ENCODE measurements around the gene ADARB1. TPM values are rescaled to one million over a fixed set of nuclear protein-coding genes. Genes with fewer than 3 reads are reported as not detected.

ADARB1 gene
- total RNA-seq, 2 experiments from 2014 or later: 6.6 to 20.5 TPM

GRCh38 chr21:45035477-45035848, 38.9 kb upstream of the ADARB1 start:
- no peaks in the 10 kb centered on the region for H3K36me3 ChIP-seq (ENCODE audit: insufficient read depth, low read length)
- no peak overlapping the region for H3K4me2 ChIP-seq (ENCODE audit: low read length)
- BruUV-seq (replicated peaks): no TSS peak
- no peak overlapping the region for H3K27ac ChIP-seq (ENCODE audit: low read depth, low read length, poor library complexity, severe bottlenecking)
- CTCF ChIA-PET (ENCODE audit: unreplicated experiment): no interaction called here
- TF ChIP-seq EZH2phosphoT487 (IDR thresholded peaks at IDR 0.05; ENCODE audit: borderline replicate concordance, low read depth, low read length): no peak
- no peak for TF ChIP-seq CTCF (conservative IDR thresholded peaks at IDR 0.05; ENCODE audit: low read length)
- H3K9me3 ChIP-seq (ENCODE audit: low read length): peaks cover 10% of the 10 kb centered on the region; the same call in 1 of the 2 replicates
- intact Hi-C loops (cut with micrococcal nuclease; ENCODE audit: unreplicated experiment): no loop called here
- no peaks in the 10 kb centered on the region for H3K9me2 ChIP-seq (ENCODE audit: insufficient read depth, low read length)
- no peak overlapping the region for H2AFZ ChIP-seq (ENCODE audit: low read length)
- POLR2A ChIA-PET: no interaction called here
- no peaks in the 10 kb centered on the region for H4K20me1 ChIP-seq (ENCODE audit: insufficient read depth, low read length)
- no peak overlapping the region for H3K4me3 ChIP-seq (ENCODE audit: low read depth, low read length, poor library complexity, severe bottlenecking)
- H3K4me1 ChIP-seq (ENCODE audit: insufficient read depth, low read length, poor library complexity, severe bottlenecking): no peaks in the 10 kb centered on the region
- no peak for DNase-seq (ENCODE audit: low spot score)
- H3K79me2 ChIP-seq (ENCODE audit: insufficient read depth, low read depth, low read length): no peaks in the 10 kb centered on the region

GRCh38 chr21:45036630-45037029, 37.8 kb upstream of the ADARB1 start:
- Histone ChIP-seq H3K9me3 (ENCODE audit: low read length) (peaks cover 10% of the 10 kb centered on the region; the same call in 1 of the 2 replicates), H3K4me3 (ENCODE audit: low read depth, low read length, poor library complexity, severe bottlenecking) (no peak overlapping the region), H3K79me2 (ENCODE audit: insufficient read depth, low read depth, low read length) (no peaks in the 10 kb centered on the region), H3K36me3 (ENCODE audit: insufficient read depth, low read length) (no peaks in the 10 kb centered on the region), H3K4me2 (ENCODE audit: low read length) (no peak overlapping the region), H3K27ac (ENCODE audit: low read depth, low read length, poor library complexity, severe bottlenecking) (no peak overlapping the region), H3K4me1 (ENCODE audit: insufficient read depth, low read length, poor library complexity, severe bottlenecking) (no peaks in the 10 kb centered on the region), H4K20me1 (ENCODE audit: insufficient read depth, low read length) (no peaks in the 10 kb centered on the region), H2AFZ (ENCODE audit: low read length) (no peak overlapping the region), H3K9me2 (ENCODE audit: insufficient read depth, low read length) (no peaks in the 10 kb centered on the region)
- ChIA-PET POLR2A (no interaction called here), CTCF (ENCODE audit: unreplicated experiment) (no interaction called here)
- intact Hi-C loops (cut with micrococcal nuclease; ENCODE audit: unreplicated experiment): no loop called here
- peak; percentile 6 for DNase-seq (ENCODE audit: low spot score)
- BruUV-seq (replicated peaks): no TSS peak
- TF ChIP-seq EZH2phosphoT487 (IDR thresholded peaks at IDR 0.05; ENCODE audit: borderline replicate concordance, low read depth, low read length): no peak

GRCh38 chr21:45037986-45038385, 36.4 kb upstream of the ADARB1 start:
- Histone ChIP-seq H4K20me1 (ENCODE audit: insufficient read depth, low read length) (no peaks in the 10 kb centered on the region), H3K9me3 (ENCODE audit: low read length) (peaks cover 10% of the 10 kb centered on the region; the same call in 1 of the 2 replicates), H3K27ac (ENCODE audit: low read depth, low read length, poor library complexity, severe bottlenecking) (no peak overlapping the region), H3K9me2 (ENCODE audit: insufficient read depth, low read length) (no peaks in the 10 kb centered on the region), H3K4me2 (ENCODE audit: low read length) (no peak overlapping the region), H2AFZ (ENCODE audit: low read length) (no peak overlapping the region), H3K36me3 (ENCODE audit: insufficient read depth, low read length) (no peaks in the 10 kb centered on the region), H3K4me3 (ENCODE audit: low read depth, low read length, poor library complexity, severe bottlenecking) (no peak overlapping the region), H3K4me1 (ENCODE audit: insufficient read depth, low read length, poor library complexity, severe bottlenecking) (no peaks in the 10 kb centered on the region), H3K79me2 (ENCODE audit: insufficient read depth, low read depth, low read length) (no peaks in the 10 kb centered on the region)
- intact Hi-C loops (cut with micrococcal nuclease; ENCODE audit: unreplicated experiment): no loop called here
- CTCF ChIA-PET (ENCODE audit: unreplicated experiment): no interaction called here
- TF ChIP-seq EZH2phosphoT487 (IDR thresholded peaks at IDR 0.05; ENCODE audit: borderline replicate concordance, low read depth, low read length) (no peak), CTCF (conservative IDR thresholded peaks at IDR 0.05; ENCODE audit: low read length) (no peak)
- BruUV-seq (replicated peaks): no TSS peak
- POLR2A ChIA-PET: interaction anchor here (1.0 kb wide), 1 partner anchor 10 kb away, joined by 3 read pairs; no protein-coding TSS in a partner anchor
- DNase-seq (ENCODE audit: low spot score): no peak

Data from OCI-LY7 (cell line).